Activated CD8-positive, alpha-beta memory T cell treated with anti-CD3 and anti-CD28 coated beads, Interleukin-2, amount 50 U/mL, for 24 hours (primary cell): ENCODE results near the gene TAPBPL.
"Not testable (repeated sequence)": the region's sequence is repeated elsewhere in the genome, so short reads cannot be mapped to it uniquely, and the experiment has no call there.

Experiments used
- DNase-seq: peaks from one replicate; pipeline ENCODE4 v3.0.0-alpha.2; 2020; ENCODE audit errors: extremely low read depth

The TAPBPL gene

GRCh38 chr12:6463858-6464257 lies 12.0 kb downstream of the TAPBPL start:
- no peak for DNase-seq

GRCh38 chr12:6464531-6464930 lies 12.7 kb downstream of the TAPBPL start:
- DNase-seq, result no peak

GRCh38 chr12:6465467-6466183 lies 13.8 kb downstream of the TAPBPL start:
- no peak for DNase-seq

- no peak for DNase-seq
Observed at GRCh38 chr12:6466184-6466573, 14.3 kb downstream of the TAPBPL start.

GRCh38 chr12:6466751-6467150 lies 14.9 kb downstream of the TAPBPL start:
- not testable (repeated sequence) for DNase-seq

- DNase-seq, result not testable (repeated sequence)
Observed at GRCh38 chr12:6467571-6468282, 15.9 kb downstream of the TAPBPL start.

GRCh38 chr12:6468283-6468575 lies 16.4 kb downstream of the TAPBPL start:
- no peak for DNase-seq

GRCh38 chr12:6469092-6469491 lies 17.2 kb downstream of the TAPBPL start:
- no peak for DNase-seq

GRCh38 chr12:6469609-6470374 lies 17.9 kb downstream of the TAPBPL start:
- DNase-seq, result no peak

GRCh38 chr12:6470375-6471163 lies 18.7 kb downstream of the TAPBPL start, which contains the start of gene VAMP1:
TSS of gene VAMP1 (minus strand) at chr12:6470677. CDS start at chr12:6470531, 146 bp downstream.
- peak; percentile 94 for DNase-seq

- no peak for DNase-seq
Observed at GRCh38 chr12:6471989-6472360, 20.1 kb downstream of the TAPBPL start.

GRCh38 chr12:6472491-6472890 lies 20.6 kb downstream of the TAPBPL start:
- no peak for DNase-seq

- not testable (repeated sequence) for DNase-seq
Observed at GRCh38 chr12:6475233-6475975, 23.6 kb downstream of the TAPBPL start.

GRCh38 chr12:6476489-6476888 lies 24.6 kb downstream of the TAPBPL start:
- DNase-seq, result no peak

- DNase-seq, result not testable (repeated sequence)
Observed at GRCh38 chr12:6477601-6478377, 25.9 kb downstream of the TAPBPL start.

- DNase-seq, result no peak
Observed at GRCh38 chr12:6478416-6478815, 26.6 kb downstream of the TAPBPL start.

- DNase-seq, result no peak
Observed at GRCh38 chr12:6488240-6488639, 36.4 kb downstream of the TAPBPL start.

GRCh38 chr12:6489449-6489848 lies 37.6 kb downstream of the TAPBPL start:
- no peak for DNase-seq

- DNase-seq, result not testable (repeated sequence)
Observed at GRCh38 chr12:6490673-6491072, 38.8 kb downstream of the TAPBPL start.

- DNase-seq, result peak; percentile 94
Observed at GRCh38 chr12:6492838-6493496, 41.1 kb downstream of the TAPBPL start, which contains the start of gene MRPL51. TSS of gene MRPL51 (minus strand) at chr12:6493262. CDS start at chr12:6493136, 126 bp downstream.
